Lower leg skin (tissue), 3 donors: ENCODE measurements around the gene PICALM.

Experiments
- CTCF ChIP-seq, 3 donors: fragments of 450-650 bp; IDR thresholded peaks; one replicate each; pipeline ENCODE4 v1.5.1; 2016; ENCODE audit warnings: antibody characterized with exemption in 3 of 3, mild to moderate bottlenecking in 3 of 3, moderate library complexity in 2 of 3
- POLR2A ChIP-seq, 2 donors: fragments of 450-650 bp; IDR thresholded peaks; one replicate each; pipeline ENCODE4 v1.6.1; 2016 to 2017; ENCODE audit warnings: antibody characterized with exemption in 2 of 2, mild to moderate bottlenecking in 1 of 2, moderate library complexity in 1 of 2

DNA sequence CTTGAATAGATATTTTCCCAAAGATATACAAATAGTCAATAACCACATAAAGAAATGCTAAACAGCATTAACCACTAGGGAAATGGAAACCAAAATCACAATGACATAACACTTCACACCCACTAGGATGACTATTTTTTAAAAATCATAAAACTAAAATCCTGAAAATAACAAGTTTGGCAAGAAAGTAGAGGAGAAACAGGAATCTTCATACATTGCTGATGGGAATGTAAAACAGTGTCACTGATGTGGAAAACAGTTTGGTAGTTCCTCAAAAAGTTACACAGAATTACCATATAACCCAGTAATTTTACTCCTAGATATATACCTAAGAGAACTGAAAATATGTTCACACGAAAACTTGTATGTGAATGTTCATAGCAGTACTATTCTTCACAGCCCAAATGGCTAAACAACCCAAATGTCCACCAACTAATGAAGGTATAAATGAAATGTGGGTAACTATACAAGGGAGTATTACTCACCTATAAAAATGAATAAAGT is 12.5 kb downstream of the PICALM start:
- TF ChIP-seq CTCF (IDR thresholded peaks at IDR 0.05) (no peak), POLR2A (IDR thresholded peaks at IDR 0.05) (no peak)
